GM12865 (cell line): ENCODE measurements around the gene NEURL1B.

Experiments used
- DNase-seq: peaks from one replicate; pipeline ENCODE4 v3.0.0; 2010; ENCODE audit warnings: low read depth
- H3K4me3 ChIP-seq: 2 replicates; pipeline ENCODE4 v1.5.1; 2011; ENCODE audit warnings: mild to moderate bottlenecking, low read depth, low read length, control low read depth
- CTCF ChIP-seq: IDR thresholded peaks from 2 replicates; pipeline ENCODE4 v1.5.1; 2011; ENCODE audit warnings: low read length, control low read depth, low read depth, inconsistent platforms; ENCODE audit not compliant: insufficient read depth; ENCODE audit errors: missing control alignments

Gene NEURL1B

GRCh38 chr5:172638209-172638768 lies 2.8 kb upstream of the NEURL1B start:
- TF ChIP-seq CTCF, result no peak
- no peak for DNase-seq
- H3K4me3 ChIP-seq, result no peak overlapping the region

- TF ChIP-seq CTCF, result no peak
- no peak overlapping the region for H3K4me3 ChIP-seq
- no peak for DNase-seq
Measured at GRCh38 chr5:172640139-172640538, 924 bp upstream of the NEURL1B start.

GRCh38 chr5:172641359-172642050 lies 442 bp downstream of the NEURL1B start:
- no peak overlapping the region for H3K4me3 ChIP-seq
- no peak for TF ChIP-seq CTCF
- DNase-seq, result no peak

- no peak for TF ChIP-seq CTCF
- DNase-seq, result no peak
- no peak overlapping the region for H3K4me3 ChIP-seq
Measured at GRCh38 chr5:172642051-172642409, 967 bp downstream of the NEURL1B start.

GRCh38 chr5:172642486-172642885 lies 1.4 kb downstream of the NEURL1B start:
- no peak for TF ChIP-seq CTCF
- H3K4me3 ChIP-seq, result no peak overlapping the region
- DNase-seq, result no peak

- H3K4me3 ChIP-seq, result no peak overlapping the region
- TF ChIP-seq CTCF, result no peak
- DNase-seq, result no peak
Measured at GRCh38 chr5:172642926-172643871, 2.1 kb downstream of the NEURL1B start.
